Smooth muscle cell (in vitro differentiated cells): ENCODE data around the gene PSD4. TPM values are rescaled to one million over a fixed set of nuclear protein-coding genes. Genes with fewer than 3 reads are reported as not detected.
A peak's percentile ranks its signal among the peaks of the same experiment; 100 is the strongest.

Source experiments
- DNase-seq: peaks from one replicate; lab custom pipeline; 2025; ENCODE audit not compliant: unreplicated experiment; lab: John Stamatoyannopoulos, UW
- H2AFZ ChIP-seq: fragments of 200-600 bp; sonication (generic); 2 replicates; pipeline ENCODE4 v1.6.0; 2016; ENCODE audit warnings: antibody characterized with exemption, low read depth, mild to moderate bottlenecking
- H3F3A ChIP-seq: fragments of 200-600 bp; sonication (generic); 2 replicates; pipeline ENCODE4 v1.6.0; 2017; ENCODE audit warnings: antibody characterized with exemption, low read depth
- H3K27ac ChIP-seq: fragments of 200-600 bp; sonication (generic); 2 replicates; pipeline ENCODE4 v1.5.1; 2016; ENCODE audit warnings: low read depth, mild to moderate bottlenecking
- H3K27me3 ChIP-seq: fragments of 200-600 bp; sonication (generic); 2 replicates; pipeline ENCODE4 v1.6.1; 2016; ENCODE audit warnings: low read depth, mild to moderate bottlenecking
- H3K36me3 ChIP-seq: fragments of 200-600 bp; sonication (generic); 2 replicates; pipeline ENCODE4 v1.5.1; 2016; ENCODE audit warnings: low read depth
- H3K4me1 ChIP-seq: fragments of 200-600 bp; sonication (generic); 2 replicates; pipeline ENCODE4 v1.5.1; 2016; ENCODE audit warnings: low read depth
- H3K4me2 ChIP-seq: fragments of 200-600 bp; sonication (generic); 2 replicates; pipeline ENCODE4 v1.6.0; 2016; ENCODE audit warnings: mild to moderate bottlenecking
- H3K4me3 ChIP-seq: fragments of 200-600 bp; sonication (generic); 2 replicates; pipeline ENCODE4 v1.5.1; 2016; ENCODE audit warnings: mild to moderate bottlenecking
- H3K79me2 ChIP-seq: fragments of 200-600 bp; sonication (generic); 2 replicates; pipeline ENCODE4 v1.6.0; 2016; ENCODE audit warnings: low read depth, mild to moderate bottlenecking
- H3K9ac ChIP-seq: fragments of 200-600 bp; sonication (generic); 2 replicates; pipeline ENCODE4 v1.6.0; 2016; ENCODE audit warnings: low read depth
- H3K9me3 ChIP-seq: fragments of 200-600 bp; sonication (generic); replicated peaks from 2 replicates; pipeline ENCODE4 v1.5.1; 2016; ENCODE audit warnings: low read depth
- H4K20me1 ChIP-seq: fragments of 200-600 bp; sonication (generic); 2 replicates; pipeline ENCODE4 v1.6.0; 2016; ENCODE audit warnings: low read depth
- WGBS: methylation state at CpG from one replicate; pipeline ENCODE4 v1.1.7; 2016; ENCODE audit warnings: low lambda C conversion rate; 5-methylcytosine and 5-hydroxymethylcytosine counted together
- polyA plus RNA-seq: library from polyadenylated mRNA; unstranded; fragments of >200 nt; fragmentation: Nextera tagmentation; extraction: Ambion mirVana; gene quantifications from 2 replicates; pipeline ENCODE4 v1.2.1, GENCODE V29; 2016
- total RNA-seq: library from RNA; depleted of rRNA; stranded (reverse); fragments of >200 nt; gene quantifications from 2 replicates; pipeline ENCODE4 v1.2.3, GENCODE V29; 2014
- TF ChIP-seq, protein P1 (sequence below): fragments of 200-600 bp; sonication (generic); IDR thresholded peaks from 2 replicates; pipeline ENCODE4 v1.5.1; 2017; ENCODE audit warnings: borderline replicate concordance, mild to moderate bottlenecking, antibody characterized with exemption; ENCODE audit not compliant: insufficient read depth, poor library complexity, severe bottlenecking

The PSD4 gene
- total and polyA plus RNA-seq, 2 experiments from 2014 or later = 7.3 to 7.8 TPM

DNA sequence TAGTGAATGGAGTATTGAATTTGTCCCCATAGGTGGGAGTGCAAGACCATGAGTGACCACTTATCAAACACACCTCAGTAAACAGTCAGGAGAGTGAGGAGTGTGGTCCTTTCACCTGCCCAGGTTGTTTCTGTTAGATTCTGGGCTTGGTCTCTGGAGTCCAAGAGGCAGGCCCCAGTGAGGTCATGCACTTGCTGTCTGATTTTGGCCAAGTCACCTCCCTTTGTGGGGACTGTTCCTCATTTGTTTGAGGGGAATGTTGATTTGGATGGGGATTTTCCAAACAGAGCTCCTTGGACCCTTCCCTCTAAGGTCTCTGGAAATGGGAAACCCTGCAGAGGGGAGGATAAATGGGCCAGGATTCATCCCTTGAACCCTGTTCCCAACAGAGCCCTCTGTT is 39.1 kb upstream of the PSD4 start:
- Histone ChIP-seq H3K9ac (no peak overlapping the region), H3K27ac (no peak overlapping the region), H2AFZ (no peak overlapping the region), H3K79me2 (no peaks in the 10 kb centered on the region), H3K4me3 (no peak overlapping the region), H3K27me3 (no peaks in the 10 kb centered on the region), H3F3A (no peaks in the 10 kb centered on the region), H3K4me1 (no peaks in the 10 kb centered on the region), H3K36me3 (no peaks in the 10 kb centered on the region), H3K9me3 (no peaks in the 10 kb centered on the region), H4K20me1 (no peaks in the 10 kb centered on the region), H3K4me2 (no peak overlapping the region)
- TF ChIP-seq, protein P1, sequence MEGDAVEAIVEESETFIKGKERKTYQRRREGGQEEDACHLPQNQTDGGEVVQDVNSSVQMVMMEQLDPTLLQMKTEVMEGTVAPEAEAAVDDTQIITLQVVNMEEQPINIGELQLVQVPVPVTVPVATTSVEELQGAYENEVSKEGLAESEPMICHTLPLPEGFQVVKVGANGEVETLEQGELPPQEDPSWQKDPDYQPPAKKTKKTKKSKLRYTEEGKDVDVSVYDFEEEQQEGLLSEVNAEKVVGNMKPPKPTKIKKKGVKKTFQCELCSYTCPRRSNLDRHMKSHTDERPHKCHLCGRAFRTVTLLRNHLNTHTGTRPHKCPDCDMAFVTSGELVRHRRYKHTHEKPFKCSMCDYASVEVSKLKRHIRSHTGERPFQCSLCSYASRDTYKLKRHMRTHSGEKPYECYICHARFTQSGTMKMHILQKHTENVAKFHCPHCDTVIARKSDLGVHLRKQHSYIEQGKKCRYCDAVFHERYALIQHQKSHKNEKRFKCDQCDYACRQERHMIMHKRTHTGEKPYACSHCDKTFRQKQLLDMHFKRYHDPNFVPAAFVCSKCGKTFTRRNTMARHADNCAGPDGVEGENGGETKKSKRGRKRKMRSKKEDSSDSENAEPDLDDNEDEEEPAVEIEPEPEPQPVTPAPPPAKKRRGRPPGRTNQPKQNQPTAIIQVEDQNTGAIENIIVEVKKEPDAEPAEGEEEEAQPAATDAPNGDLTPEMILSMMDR = no peak
- no peak for DNase-seq

DNA sequence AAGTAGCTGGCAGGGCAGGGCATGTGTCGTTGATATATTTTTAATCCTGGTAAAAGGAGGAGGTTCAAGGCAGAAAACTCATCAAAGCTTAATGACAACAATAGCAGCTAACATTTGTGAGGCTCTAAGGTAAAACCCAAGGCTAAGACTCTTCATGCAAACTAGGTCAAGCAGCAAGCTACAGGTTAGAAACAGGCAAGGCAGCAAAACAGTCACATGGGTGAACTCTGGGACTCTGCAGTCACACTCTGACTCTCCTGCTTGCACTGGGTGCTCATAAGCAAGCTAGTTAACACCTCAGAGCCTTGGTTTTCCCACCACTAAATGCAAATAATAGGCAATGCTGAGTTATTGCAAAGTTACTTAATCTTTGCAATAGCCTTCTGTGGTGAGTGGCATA is 38.5 kb upstream of the PSD4 start:
- no peaks in the 10 kb centered on the region for H3K9me3 ChIP-seq
- DNase-seq = no peak
- TF ChIP-seq, protein P1 = no peak
- no peaks in the 10 kb centered on the region for H4K20me1 ChIP-seq
- no peak overlapping the region for H3K9ac ChIP-seq
- H3K27ac ChIP-seq = no peak overlapping the region
- no peaks in the 10 kb centered on the region for H3K4me1 ChIP-seq
- no peaks in the 10 kb centered on the region for H3F3A ChIP-seq
- WGBS = 81% methylated on average over 1 of the region's 1 CpG
- H3K79me2 ChIP-seq = no peaks in the 10 kb centered on the region
- no peak overlapping the region for H3K4me2 ChIP-seq
- H3K27me3 ChIP-seq = no peaks in the 10 kb centered on the region
- H2AFZ ChIP-seq = no peak overlapping the region
- no peaks in the 10 kb centered on the region for H3K36me3 ChIP-seq
- H3K4me3 ChIP-seq = no peak overlapping the region

DNA sequence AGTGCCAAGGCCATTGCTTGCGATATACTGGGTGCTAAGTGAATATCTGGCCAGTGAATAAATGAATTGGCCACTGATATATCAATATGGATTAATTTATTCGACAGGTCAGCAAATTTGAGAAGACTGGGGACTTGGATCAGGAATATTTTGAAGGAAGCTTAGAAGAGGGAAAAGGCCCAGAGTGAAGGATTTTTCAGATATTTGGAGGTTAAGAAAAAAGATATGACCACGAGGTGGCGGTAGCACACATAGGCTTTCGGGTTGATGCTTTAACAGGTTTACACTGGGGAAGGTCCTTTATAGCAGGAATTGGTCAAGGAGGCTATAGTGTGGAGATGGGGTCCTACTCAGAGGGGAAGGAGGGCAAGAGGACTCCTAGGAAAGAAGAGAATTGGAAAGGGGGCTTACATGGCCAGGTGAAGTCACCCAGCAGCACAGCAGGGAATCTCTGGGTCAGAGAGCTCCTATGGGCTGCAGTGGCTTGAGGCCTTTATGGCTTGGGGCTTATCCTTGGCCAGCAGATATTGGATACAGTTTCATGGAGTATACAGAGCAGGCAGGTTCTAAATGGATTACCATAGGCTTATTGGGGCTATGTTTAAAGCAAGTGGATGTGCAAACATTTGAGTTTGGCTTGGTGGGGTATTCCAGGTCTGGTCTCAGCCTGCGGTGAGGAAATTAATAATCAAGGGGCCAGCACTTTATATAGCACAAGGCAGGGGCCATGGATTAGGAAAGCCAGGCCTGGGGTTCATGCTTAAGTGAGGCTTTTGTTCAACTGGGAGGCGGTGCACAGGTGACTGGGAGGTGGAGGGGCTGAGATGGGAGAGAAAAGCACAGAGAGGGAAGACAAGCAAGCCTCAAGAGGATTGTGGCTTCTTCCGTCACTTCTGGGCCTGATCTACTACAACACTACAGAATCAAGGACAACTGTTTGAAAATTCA is 36.7 kb upstream of the PSD4 start:
- Histone ChIP-seq H3K9ac (no peak overlapping the region), H3K4me2 (no peak overlapping the region), H2AFZ (no peak overlapping the region), H3K79me2 (no peaks in the 10 kb centered on the region), H3K27me3 (no peaks in the 10 kb centered on the region), H3K36me3 (no peaks in the 10 kb centered on the region), H3K4me3 (no peak overlapping the region), H3K27ac (no peak overlapping the region), H4K20me1 (no peaks in the 10 kb centered on the region), H3F3A (no peaks in the 10 kb centered on the region), H3K9me3 (no peaks in the 10 kb centered on the region), H3K4me1 (no peaks in the 10 kb centered on the region)
- WGBS = 50% methylated on average over 8 of the region's 8 CpGs
- TF ChIP-seq, protein P1 = peak; percentile 63
- no peak for DNase-seq

DNA sequence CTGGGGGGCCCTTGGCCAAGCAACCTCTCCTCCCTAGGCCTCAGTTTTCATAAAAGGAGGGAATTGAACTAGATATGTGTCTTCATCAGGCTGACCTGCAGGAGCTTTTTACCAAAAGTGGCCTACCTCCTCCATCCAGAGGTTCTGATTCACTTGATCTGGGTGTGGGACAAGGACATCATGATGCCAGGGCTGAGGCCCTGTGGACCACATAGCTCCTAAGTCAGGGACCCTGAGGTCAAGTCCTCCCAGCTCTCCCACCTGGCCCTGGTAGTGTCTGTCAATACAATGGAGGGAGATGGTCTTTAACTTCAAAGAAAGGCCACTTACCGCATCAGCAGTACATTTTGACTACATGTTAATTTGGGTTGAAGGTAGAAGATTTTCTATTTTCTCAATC is 35.9 kb upstream of the PSD4 start:
- no peak overlapping the region for H2AFZ ChIP-seq
- H4K20me1 ChIP-seq = no peaks in the 10 kb centered on the region
- H3K4me3 ChIP-seq = no peak overlapping the region
- no peaks in the 10 kb centered on the region for H3K36me3 ChIP-seq
- no peaks in the 10 kb centered on the region for H3K79me2 ChIP-seq
- TF ChIP-seq, protein P1 = no peak
- no peaks in the 10 kb centered on the region for H3F3A ChIP-seq
- no peaks in the 10 kb centered on the region for H3K27me3 ChIP-seq
- DNase-seq = no peak
- no peaks in the 10 kb centered on the region for H3K9me3 ChIP-seq
- no peaks in the 10 kb centered on the region for H3K4me1 ChIP-seq
- WGBS = 100% methylated on average over 1 of the region's 1 CpG
- no peak overlapping the region for H3K9ac ChIP-seq
- no peak overlapping the region for H3K4me2 ChIP-seq
- H3K27ac ChIP-seq = no peak overlapping the region
